NT2/D1 (cell line): Measurements from ENCODE around the gene ARHGEF37.

Experiments used
- DNase-seq: peaks from one replicate; pipeline ENCODE4 v3.0.0-alpha.2; 2011; ENCODE audit warnings: low read depth, low spot score
- H3K27me3 ChIP-seq: 2 replicates; pipeline ENCODE4 v1.6.0; 2011; ENCODE audit warnings: mild to moderate bottlenecking; ENCODE audit not compliant: insufficient read length, insufficient read depth
- H3K36me3 ChIP-seq: 2 replicates; pipeline ENCODE4 v1.6.1; 2011; ENCODE audit warnings: mild to moderate bottlenecking, low read length, mixed read lengths; ENCODE audit not compliant: insufficient read depth, insufficient read length
- H3K4me1 ChIP-seq: 2 replicates; pipeline ENCODE4 v1.5.1; 2011; ENCODE audit not compliant: insufficient read depth, insufficient read length
- H3K4me3 ChIP-seq: 2 replicates; pipeline ENCODE4 v1.5.1; 2011; ENCODE audit warnings: low read depth; ENCODE audit not compliant: insufficient read length
- H3K9ac ChIP-seq: 2 replicates; pipeline ENCODE4 v1.6.0; 2011; ENCODE audit warnings: low read depth; ENCODE audit not compliant: insufficient read length
- H3K9me3 ChIP-seq: 2 replicates; pipeline ENCODE4 v1.5.1; 2011; ENCODE audit warnings: mild to moderate bottlenecking, low read length; ENCODE audit not compliant: insufficient read depth
- SUZ12 ChIP-seq: IDR thresholded peaks from 2 replicates; pipeline ENCODE4 v1.6.1; 2011; ENCODE audit not compliant: insufficient read length, insufficient read depth; ENCODE audit errors: extremely low read depth
- YY1 ChIP-seq: IDR thresholded peaks from 2 replicates; pipeline ENCODE4 v1.6.1; 2011; ENCODE audit not compliant: insufficient read length, insufficient read depth
- ZNF274 ChIP-seq: IDR thresholded peaks from 2 replicates; pipeline ENCODE4 v1.6.1; 2011; ENCODE audit warnings: mild to moderate bottlenecking, low read depth, low read length

The ARHGEF37 gene

GRCh38 chr5:149611326-149611725, 30.0 kb downstream of the ARHGEF37 start:
- no peaks in the 10 kb centered on the region for H3K27me3 ChIP-seq
- no peaks in the 10 kb centered on the region for H3K36me3 ChIP-seq
- no peak overlapping the region for H3K4me3 ChIP-seq
- H3K9ac ChIP-seq = no peak overlapping the region
- H3K4me1 ChIP-seq = no peaks in the 10 kb centered on the region
- no peak for DNase-seq
- TF ChIP-seq SUZ12 = no peak
- no peak for TF ChIP-seq YY1
- no peak for TF ChIP-seq ZNF274
- H3K9me3 ChIP-seq = peaks cover 10% of the 10 kb centered on the region; the same call in 1 of the 2 replicates

GRCh38 chr5:149614034-149614907, 33.0 kb downstream of the ARHGEF37 start:
- Histone ChIP-seq H3K9me3 (peaks cover 10% of the 10 kb centered on the region; the same call in 1 of the 2 replicates), H3K4me1 (no peaks in the 10 kb centered on the region), H3K9ac (no peak overlapping the region), H3K4me3 (no peak overlapping the region), H3K27me3 (no peaks in the 10 kb centered on the region), H3K36me3 (no peaks in the 10 kb centered on the region)
- TF ChIP-seq ZNF274 = no peak
- TF ChIP-seq YY1 = no peak
- TF ChIP-seq SUZ12 = no peak
- DNase-seq = no peak

DNA sequence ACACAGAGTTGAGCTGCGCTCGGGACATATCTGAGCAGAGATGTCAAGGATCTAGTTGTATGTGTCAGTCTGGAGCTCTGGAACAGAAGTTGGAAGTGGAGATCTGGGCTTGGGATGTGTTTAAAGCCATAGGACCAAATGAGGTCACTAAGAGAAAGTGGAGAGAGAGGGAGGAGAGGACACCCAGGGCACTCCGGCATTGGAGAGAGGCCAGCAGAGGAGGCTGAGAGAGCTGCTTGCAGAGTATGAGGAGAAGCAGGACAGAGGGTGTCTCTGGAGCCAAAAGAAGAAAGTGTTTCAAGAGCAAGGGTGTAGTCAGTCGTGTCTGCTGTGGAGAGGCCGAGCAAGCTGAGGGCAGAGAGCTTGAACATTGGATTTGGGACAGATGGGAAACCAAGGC, 34.7 kb downstream of the ARHGEF37 start:
- Histone ChIP-seq H3K9me3 (no peaks in the 10 kb centered on the region), H3K9ac (no peak overlapping the region), H3K36me3 (no peaks in the 10 kb centered on the region), H3K4me1 (no peaks in the 10 kb centered on the region), H3K4me3 (no peak overlapping the region), H3K27me3 (no peaks in the 10 kb centered on the region)
- no peak for DNase-seq
- TF ChIP-seq SUZ12 (no peak), ZNF274 (no peak), YY1 (no peak)

GRCh38 chr5:149616727-149617285, 35.5 kb downstream of the ARHGEF37 start:
- Histone ChIP-seq H3K27me3 (no peaks in the 10 kb centered on the region), H3K9ac (no peak overlapping the region), H3K4me1 (no peaks in the 10 kb centered on the region), H3K4me3 (no peak overlapping the region), H3K36me3 (no peaks in the 10 kb centered on the region), H3K9me3 (no peaks in the 10 kb centered on the region)
- no peak for DNase-seq
- TF ChIP-seq SUZ12 = no peak
- no peak for TF ChIP-seq ZNF274
- TF ChIP-seq YY1 = no peak

- no peaks in the 10 kb centered on the region for H3K36me3 ChIP-seq
- H3K27me3 ChIP-seq = no peaks in the 10 kb centered on the region
- H3K4me3 ChIP-seq = no peak overlapping the region
- TF ChIP-seq SUZ12 = no peak
- no peak for TF ChIP-seq ZNF274
- no peak for TF ChIP-seq YY1
- no peak overlapping the region for H3K9ac ChIP-seq
- no peaks in the 10 kb centered on the region for H3K9me3 ChIP-seq
- no peak for DNase-seq
- no peaks in the 10 kb centered on the region for H3K4me1 ChIP-seq
Measured at GRCh38 chr5:149617760-149618306, 36.5 kb downstream of the ARHGEF37 start.

DNA sequence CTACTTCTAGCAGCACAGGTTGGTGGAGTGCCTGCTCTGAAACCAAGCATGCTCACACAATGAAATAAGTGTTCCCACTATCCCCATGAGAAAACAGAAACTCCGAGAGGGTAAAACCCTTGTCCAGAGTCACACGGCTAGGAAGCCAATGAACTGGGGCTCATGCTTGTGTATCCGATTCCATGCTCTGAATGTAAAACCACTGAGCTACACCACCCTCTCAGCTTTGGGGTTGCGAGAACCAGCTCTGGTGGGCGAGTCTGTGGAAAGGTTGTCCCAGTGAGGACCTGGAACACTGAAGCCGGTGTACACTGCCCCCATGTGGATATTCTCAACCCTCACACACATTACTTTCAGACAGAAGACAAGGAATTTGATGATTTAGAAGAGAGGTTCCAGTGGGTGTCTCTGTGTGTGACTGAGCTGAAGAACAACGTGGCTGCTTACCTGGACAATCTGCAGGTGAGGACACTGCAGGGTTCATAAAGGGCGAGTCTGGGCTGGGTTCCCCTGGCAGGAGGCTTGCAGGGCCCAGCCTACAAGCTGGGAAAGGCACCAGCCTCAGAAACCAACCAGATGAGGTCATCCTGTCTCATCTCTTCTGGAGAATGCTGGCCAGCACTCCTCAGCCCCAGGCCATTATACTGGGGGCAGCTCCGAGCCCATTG, 37.4 kb downstream of the ARHGEF37 start:
- TF ChIP-seq SUZ12 = no peak
- TF ChIP-seq YY1 = no peak
- TF ChIP-seq ZNF274 = no peak
- Histone ChIP-seq H3K36me3 (no peaks in the 10 kb centered on the region), H3K9me3 (no peaks in the 10 kb centered on the region), H3K4me3 (no peak overlapping the region), H3K27me3 (no peaks in the 10 kb centered on the region), H3K4me1 (no peaks in the 10 kb centered on the region), H3K9ac (no peak overlapping the region)
- no peak for DNase-seq

DNA sequence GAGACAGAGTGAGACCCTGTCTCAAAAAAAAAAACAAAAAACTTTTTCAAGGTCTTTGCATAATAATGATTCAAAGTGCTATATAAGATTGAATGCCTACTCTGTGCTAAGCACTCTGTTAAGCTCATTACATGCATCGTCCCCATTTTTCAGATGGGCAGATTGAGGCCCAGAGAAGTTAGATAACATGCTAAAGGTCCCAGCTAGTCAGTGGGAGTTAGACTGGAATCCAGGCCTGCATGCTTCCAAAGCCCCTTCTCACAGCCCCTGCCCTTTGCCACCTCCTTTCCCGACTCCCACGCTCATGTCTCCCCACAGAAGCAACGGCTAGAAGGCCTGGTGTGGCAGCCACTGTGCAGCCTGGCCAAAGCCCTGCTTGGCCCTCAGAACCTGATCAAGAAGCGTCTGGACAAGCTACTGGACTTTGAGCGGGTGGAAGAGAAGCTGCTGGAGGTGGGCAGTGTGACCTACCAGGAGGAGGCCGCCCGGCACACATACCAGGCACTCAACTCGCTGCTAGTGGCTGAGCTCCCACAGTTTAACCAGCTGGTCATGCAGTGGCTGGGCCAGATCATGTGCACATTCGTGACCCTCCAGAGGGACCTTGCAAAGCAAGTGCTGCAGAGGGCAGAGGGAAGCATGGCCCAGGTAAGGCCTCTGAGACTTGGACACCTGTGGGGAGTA, 40.3 kb downstream of the ARHGEF37 start:
- Histone ChIP-seq H3K27me3 (no peaks in the 10 kb centered on the region), H3K9ac (no peak overlapping the region), H3K4me1 (no peaks in the 10 kb centered on the region), H3K4me3 (no peak overlapping the region), H3K9me3 (no peaks in the 10 kb centered on the region), H3K36me3 (no peaks in the 10 kb centered on the region)
- DNase-seq = no peak
- TF ChIP-seq ZNF274 = no peak
- TF ChIP-seq SUZ12 = no peak
- no peak for TF ChIP-seq YY1
